K562 (cell line): ENCODE results near the gene ZFAND3. TPM values are rescaled to one million over a fixed set of nuclear protein-coding genes. Genes with fewer than 3 reads are reported as not detected.

Experiments
- ATAC-seq: fragments of 200-7000 bp; cut with Tn5 transposase; 3 replicates; pipeline ENCODE4 v1.9.1; 2020; ENCODE audit warnings: moderate library complexity
- BruUV-seq: library from RNA; stranded (reverse); fragments of 400-500 nt; replicated peaks from 2 replicates; lab custom pipeline; 2021; lab: Mats Ljungman, UMichigan
- CTCF ChIA-PET: fragments of 300-600 bp; formaldehyde crosslinking; extraction: SDS; loops from one replicate; lab custom pipeline; 2021; ENCODE audit warnings: low intra/inter-chr PET ratio; lab: Yijun Ruan, JAX
- POLR2A ChIA-PET: fragments of 300-600, 350-650 bp; sonication (Branson Sonifier 250); formaldehyde crosslinking; extraction: SDS; loops from one replicate; lab custom pipeline; 2021; ENCODE audit warnings: antibody characterized with exemption, inconsistent platforms; lab: Yijun Ruan, JAX
- DNase-seq, 4 experiments: peaks; one replicate each; pipeline versions ENCODE4 v3.0.0 to v3.0.0-alpha.2; 2011 to 2018; ENCODE audit warnings: low spot score in 3 of 4, mixed read lengths in 3 of 4; ENCODE audit errors: extremely low read depth in 1 of 4
- FAIRE-seq: peaks from 2 replicates; lab custom pipeline; 2011; peaks lifted over from hg19 to GRCh38; lab: Jason Lieb, UNC
- H2AFZ ChIP-seq: 2 replicates; pipeline ENCODE4 v1.6.0; 2011; ENCODE audit warnings: low read depth, low read length, control low read depth, inconsistent platforms
- H3K27ac ChIP-seq: fragments of 200-600 bp; 3 replicates; pipeline ENCODE4 v1.8.0; 2011; ENCODE audit warnings: low read depth, mild to moderate bottlenecking, control low read depth, inconsistent platforms, low read length, moderate library complexity, mixed read lengths; ENCODE audit errors: extremely low read depth
- H3K27me3 ChIP-seq, 2 experiments: fragments of 300-600 bp in 1 of 2; 2 replicates in 1 of 2; 3 replicates in 1 of 2; pipeline versions ENCODE4 v1.6.0 to v1.8.0; 2011; ENCODE audit warnings: inconsistent platforms in 2 of 2, low read length in 2 of 2, mild to moderate bottlenecking in 1 of 2, mixed read lengths in 1 of 2, moderate library complexity in 1 of 2; ENCODE audit not compliant: control insufficient read depth in 2 of 2, insufficient read depth in 2 of 2
- H3K36me3 ChIP-seq: fragments of 300-600 bp; 3 replicates; pipeline ENCODE4 v1.8.0; 2011; ENCODE audit warnings: mild to moderate bottlenecking, low read length, inconsistent platforms; ENCODE audit not compliant: control insufficient read depth, insufficient read depth
- H3K4me1 ChIP-seq, 2 experiments: fragments of 200-600 bp in 1 of 2; replicated peaks in 1 of 2; 2 replicates in 1 of 2; 3 replicates in 1 of 2; pipeline versions ENCODE4 v1.5.1 to v1.8.0; 2011; ENCODE audit warnings: inconsistent platforms in 2 of 2, low read length in 2 of 2, mild to moderate bottlenecking in 1 of 2, mixed read lengths in 1 of 2, moderate library complexity in 1 of 2; ENCODE audit not compliant: control insufficient read depth in 2 of 2, insufficient read depth in 2 of 2
- H3K4me2 ChIP-seq: 2 replicates; pipeline ENCODE4 v1.6.1; 2011; ENCODE audit warnings: low read length, control low read depth, inconsistent platforms, mixed read lengths; ENCODE audit not compliant: insufficient read depth
- H3K4me3 ChIP-seq: fragments of 200-600 bp; sonication (generic), shearing (Covaris generic); 2 replicates; pipeline ENCODE4 v1.5.1; 2016; ENCODE audit warnings: control low read depth, inconsistent platforms
- H3K79me2 ChIP-seq: fragments of 200-600 bp; 3 replicates; pipeline ENCODE4 v1.8.0; 2011; ENCODE audit warnings: low read length, inconsistent platforms; ENCODE audit not compliant: control insufficient read depth, insufficient read depth
- H3K9ac ChIP-seq, 2 experiments: 2 replicates each; pipeline versions ENCODE4 v1.6.0 to v1.6.1; 2011; ENCODE audit warnings: low read depth in 2 of 2, low read length in 2 of 2, control low read depth in 1 of 2, inconsistent platforms in 1 of 2, mild to moderate bottlenecking in 1 of 2, mixed read lengths in 1 of 2; ENCODE audit not compliant: insufficient read depth in 1 of 2
- H3K9me1 ChIP-seq: one replicate; pipeline ENCODE4 v1.6.0; 2011; ENCODE audit warnings: inconsistent platforms, mild to moderate bottlenecking, low read length, moderate library complexity; ENCODE audit not compliant: control insufficient read depth, insufficient read depth
- H3K9me3 ChIP-seq: replicated peaks from 2 replicates; pipeline ENCODE4 v1.5.1; 2011; ENCODE audit warnings: low read depth, low read length, inconsistent platforms; ENCODE audit not compliant: control insufficient read depth, insufficient read depth
- H4K20me1 ChIP-seq: replicated peaks from 2 replicates; pipeline ENCODE4 v1.6.1; 2011; ENCODE audit warnings: low read length, inconsistent platforms, mixed read lengths; ENCODE audit not compliant: control insufficient read depth, insufficient read depth
- BRCA1 ChIP-seq, 2 experiments: fragments of 450-650 bp in 1 of 2; sonication (generic) in 1 of 2; formaldehyde crosslinking in 1 of 2; IDR thresholded peaks; 2 replicates each; pipeline versions ENCODE4 v1.5.0 to v1.6.1; 2017 to 2020; ENCODE audit warnings: mild to moderate bottlenecking in 1 of 2, missing genetic modification reagents in 1 of 2
- CREBBP ChIP-seq: IDR thresholded peaks from one replicate; pipeline ENCODE4 v1.6.1; 2012; ENCODE audit warnings: low read depth, mild to moderate bottlenecking, control low read depth, inconsistent platforms, low read length
- ETS1 ChIP-seq: conservative IDR thresholded peaks from 2 replicates; pipeline ENCODE4 v1.6.1; 2011; ENCODE audit warnings: low read depth, mild to moderate bottlenecking, low read length; ENCODE audit not compliant: control insufficient read depth
- FOS ChIP-seq: IDR thresholded peaks from 3 replicates; pipeline ENCODE4 v1.6.1; 2011; ENCODE audit not compliant: insufficient read length; ENCODE audit errors: extremely low read depth
- HES1 ChIP-seq: fragments of 450-650 bp; IDR thresholded peaks from 2 replicates; pipeline ENCODE4 v1.6.1; 2016; ENCODE audit warnings: low read depth, mild to moderate bottlenecking, moderate library complexity
- KAT8 ChIP-seq: fragments of 450-650 bp; IDR thresholded peaks from 2 replicates; pipeline ENCODE4 v1.6.1; 2016; ENCODE audit warnings: low read depth, mild to moderate bottlenecking
- NCOA4 ChIP-seq: fragments of 450-650 bp; IDR thresholded peaks from 2 replicates; pipeline ENCODE4 v1.6.1; 2018; ENCODE audit warnings: mild to moderate bottlenecking; ENCODE audit not compliant: partially characterized antibody
- STAT6 ChIP-seq: sonication (generic); formaldehyde crosslinking; IDR thresholded peaks from 2 replicates; pipeline ENCODE4 v1.8.1; 2023; ENCODE audit warnings: mild to moderate bottlenecking, missing genetic modification reagents
- TCF7L2 ChIP-seq: fragments of 150-350 bp; IDR thresholded peaks from 2 replicates; pipeline ENCODE4 v1.6.1; 2016; ENCODE audit warnings: low read depth, mild to moderate bottlenecking, low read length, moderate library complexity
- ZBED1 ChIP-seq: IDR thresholded peaks from 2 replicates; pipeline ENCODE4 v1.6.1; 2014
- ZNF76 ChIP-seq: fragments of 250-450 bp; sonication (Bioruptor Pico); IDR thresholded peaks from 2 replicates; pipeline ENCODE4 v1.4.0; 2020; ENCODE audit warnings: mild to moderate bottlenecking, moderate library complexity, borderline replicate concordance
- WGBS: fragments of 100-300 bp; shearing (Covaris generic); methylation state at CpG from one replicate; pipeline ENCODE4 v1.1.6; 2016; ENCODE audit warnings: low coverage, mixed read lengths; ENCODE audit not compliant: insufficient coverage; ENCODE audit errors: missing lambda C conversion rate; 5-methylcytosine and 5-hydroxymethylcytosine counted together
- in situ Hi-C: fragments of 300-500 bp; cut with MboI; formaldehyde crosslinking; loops from 4 replicates; pipeline ENCODE4 v1.15.0; 2018; ENCODE audit warnings: inconsistent platforms, mixed read lengths
- intact Hi-C: fragments of 100-400 bp; cut with micrococcal nuclease; formaldehyde crosslinking; loops from 2 replicates; pipeline ENCODE4 v1.14.2; 2022
- polyA plus RNA-seq, 8 experiments: library from polyadenylated mRNA; depleted of rRNA in 4 of 8; stranded (reverse) in 5 of 8; unstranded in 3 of 8; fragments of >200 nt; fragmentation: Nextera tagmentation in 2 of 8; fragmentation: Illumina TruSeq in 1 of 8; extraction: Ambion mirVana in 2 of 8; extraction: Trizol in 1 of 8; gene quantifications; 2 replicates each; pipeline versions ENCODE4 v1.2.1 to v1.2.3, GENCODE V29; 2011 to 2014; ENCODE audit warnings: inconsistent platforms in 1 of 8, missing spikeins in 1 of 8
- total RNA-seq, 7 experiments: library from RNA; depleted of rRNA in 6 of 7; stranded (reverse); fragments of >200 nt in 6 of 7; fragmentation: Illumina TruSeq in 2 of 7; extraction: Trizol in 2 of 7; gene quantifications; 2 replicates each; pipeline versions ENCODE4 v1.2.1 to v1.2.3, GENCODE V29; 2011 to 2021; ENCODE audit warnings: low replicate concordance in 1 of 7

Gene ZFAND3
- total and polyA plus RNA-seq, 9 of the 15 experiments (the other 6 are each of a cell fraction or from before 2014, with no cell fraction given): 0.81 to 26.6 (median 11.8) TPM

- H3K4me3 ChIP-seq: no peak overlapping the region
- BruUV-seq: no TSS peak
- TF ChIP-seq ZNF76 (CRISPR knock-in tag): no peak
- TF ChIP-seq NCOA4: no peak
- no peak for TF ChIP-seq TCF7L2
- POLR2A ChIA-PET: no interaction called here
- H2AFZ ChIP-seq: no peak overlapping the region
- H3K36me3 ChIP-seq: peaks cover 5% of the 10 kb centered on the region; the same call in 2 of the 3 replicates
- WGBS: 98% methylated on average over 3 of the region's 4 CpGs
- H3K79me2 ChIP-seq: peaks cover 42% of the 10 kb centered on the region
- no peaks in the 10 kb centered on the region for H3K9me3 ChIP-seq
- H4K20me1 ChIP-seq: peaks cover 16% of the 10 kb centered on the region
- DNase-seq (no peak), ATAC-seq (no peak), FAIRE-seq (no peak)
- H3K9ac ChIP-seq: no peak overlapping the region
- H3K27me3 ChIP-seq: no peaks in the 10 kb centered on the region
- CTCF ChIA-PET: no interaction called here
- no peak overlapping the region for H3K4me2 ChIP-seq
- H3K4me1 ChIP-seq: no peaks in the 10 kb centered on the region
- H3K27ac ChIP-seq: no peak overlapping the region
- intact Hi-C loops (loop anchor here (10.0 kb wide), 1 partner anchor 152 kb away; no protein-coding TSS in a partner anchor), in situ Hi-C loops (no loop called here)
- H3K9me1 ChIP-seq: no peaks in the 10 kb centered on the region
These were observed 42.9 kb downstream of the ZFAND3 start for GRCh38 chr6:37862430-37862829.

GRCh38 chr6:37862992-37863391 is 43.5 kb downstream of the ZFAND3 start:
- Histone ChIP-seq H3K9me1 (no peaks in the 10 kb centered on the region), H3K79me2 (peaks cover 41% of the 10 kb centered on the region), H3K9me3 (no peaks in the 10 kb centered on the region), H4K20me1 (peaks cover 16% of the 10 kb centered on the region), H3K4me2 (no peak overlapping the region), H3K27ac (no peak overlapping the region), H3K27me3 (no peaks in the 10 kb centered on the region), H3K4me1 (no peaks in the 10 kb centered on the region), H3K36me3 (peaks cover 5% of the 10 kb centered on the region; the same call in 2 of the 3 replicates), H3K9ac (no peak overlapping the region), H3K4me3 (no peak overlapping the region), H2AFZ (no peak overlapping the region)
- DNase-seq: no peak
- WGBS: 100% methylated on average over 2 of the region's 2 CpGs
- POLR2A ChIA-PET: no interaction called here
- in situ Hi-C loops: no loop called here
- no peak for FAIRE-seq
- intact Hi-C loops: loop anchor here (10.0 kb wide), 1 partner anchor 152 kb away; no protein-coding TSS in a partner anchor
- CTCF ChIA-PET: no interaction called here
- ATAC-seq: no peak
- BruUV-seq: no TSS peak
- TF ChIP-seq BRCA1 (IDR thresholded peaks at IDR 0.05): no peak
- TF ChIP-seq BRCA1 (CRISPR knock-in tag; IDR thresholded peaks at IDR 0.05): no peak
- TF ChIP-seq NCOA4: no peak
- no peak for TF ChIP-seq ETS1
- TF ChIP-seq FOS: no peak
- no peak for TF ChIP-seq CREBBP
- TF ChIP-seq KAT8: no peak
- TF ChIP-seq STAT6 (CRISPR knock-in tag): no peak
- no peak for TF ChIP-seq ZBED1
- no peak for TF ChIP-seq HES1
